Stimulated activated CD4-positive, alpha-beta T cell treated with anti-CD3 and anti-CD28 coated beads, Interleukin-12 subunit alpha, Interleukin-12 subunit beta, amount 100 ng/mL, for 24 hours (primary cell): Measurements from ENCODE around the gene MAPK8IP3.

Experiments
- DNase-seq, 2 experiments: peaks; one replicate each; pipeline ENCODE4 v3.0.0-alpha.2; 2020; ENCODE audit warnings: low read depth in 2 of 2

Gene MAPK8IP3

GRCh38 chr16:1740781-1741490, 34.9 kb downstream of the MAPK8IP3 start:
- no peak for DNase-seq

- no peak for DNase-seq
These were observed 35.7 kb downstream of the MAPK8IP3 start for GRCh38 chr16:1741553-1742165.

GRCh38 chr16:1743376-1744337, 37.7 kb downstream of the MAPK8IP3 start:
- DNase-seq: no peak

- no peak for DNase-seq
These were observed 38.4 kb downstream of the MAPK8IP3 start for GRCh38 chr16:1744338-1744840.

GRCh38 chr16:1745181-1745899, 39.3 kb downstream of the MAPK8IP3 start:
- no peak for DNase-seq

- DNase-seq: no peak
These were observed 40.1 kb downstream of the MAPK8IP3 start for GRCh38 chr16:1745900-1746692.

GRCh38 chr16:1746693-1747195, 40.7 kb downstream of the MAPK8IP3 start:
- DNase-seq: no peak

GRCh38 chr16:1747934-1748333, 41.9 kb downstream of the MAPK8IP3 start:
- DNase-seq: no peak

- DNase-seq: no peak
These were observed 43.4 kb downstream of the MAPK8IP3 start for GRCh38 chr16:1749152-1750117.

GRCh38 chr16:1751946-1752345, 46.0 kb downstream of the MAPK8IP3 start:
- DNase-seq: no peak

- DNase-seq: no peak
These were observed 46.9 kb downstream of the MAPK8IP3 start for GRCh38 chr16:1752853-1753252.

GRCh38 chr16:1754204-1754603, 48.2 kb downstream of the MAPK8IP3 start:
- DNase-seq: no peak

- DNase-seq: no peak
These were observed 51.9 kb downstream of the MAPK8IP3 start for GRCh38 chr16:1757714-1758461.

- no peak for DNase-seq
These were observed 52.9 kb downstream of the MAPK8IP3 start for GRCh38 chr16:1758923-1759322.

- DNase-seq: no peak
These were observed 53.5 kb downstream of the MAPK8IP3 start for GRCh38 chr16:1759511-1759910.

- no peak for DNase-seq
These were observed 54.9 kb downstream of the MAPK8IP3 start for GRCh38 chr16:1760911-1761310.

- no peak for DNase-seq
These were observed 55.8 kb downstream of the MAPK8IP3 start for GRCh38 chr16:1761751-1762150.

GRCh38 chr16:1762196-1762878, 56.3 kb downstream of the MAPK8IP3 start:
- DNase-seq: no peak
